ENCODE results near the gene RNF181. TPM values are rescaled to one million over a fixed set of nuclear protein-coding genes. Genes with fewer than 3 reads are reported as not detected.

RNF181 gene
- total and polyA plus RNA-seq, 2 of the 8 experiments (the other 6 are each of a cell fraction or from before 2014, with no cell fraction given), result 97.2 to 514 TPM

DNA sequence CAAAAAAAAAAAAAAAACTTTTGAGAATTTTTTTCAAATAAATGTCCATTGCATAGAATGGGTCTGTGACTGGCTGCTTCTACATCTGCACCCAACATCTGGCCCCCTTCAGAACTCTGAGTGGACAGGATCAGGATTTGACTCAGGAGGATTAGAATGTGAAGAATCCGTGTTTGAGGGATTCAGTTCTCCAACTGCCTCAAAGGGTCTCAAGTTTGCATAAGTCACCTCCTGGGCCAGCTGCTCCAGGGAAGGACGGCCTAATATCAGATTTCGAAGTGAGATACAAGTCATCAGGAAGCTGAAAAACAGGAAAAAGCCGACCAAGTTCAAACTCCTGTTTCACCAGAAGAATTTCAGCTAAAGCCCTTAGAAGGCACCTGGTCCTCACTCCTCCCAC is 45.7 kb upstream of the RNF181 start:
- Histone ChIP-seq H3K4ac (replicated peaks; ENCODE audit: insufficient read length, low read depth, low read length) (no peak overlapping the region), H3K23ac (ENCODE audit: insufficient read length) (no peak overlapping the region), H4K5ac (ENCODE audit: insufficient read length, low read depth, low read length) (no peak overlapping the region), H3K18ac (ENCODE audit: extremely low read depth, low read length) (no peak overlapping the region), H3K56ac (replicated peaks; ENCODE audit: insufficient read length, low read depth, low read length) (no peak overlapping the region), H3K4me2 (ENCODE audit: insufficient read depth in 1 of 2, low read depth in 2 of 2, low read length in 2 of 2) (no peak overlapping the region), H3K9ac (replicated peaks in 1 of 4; ENCODE audit: extremely low read depth in 1 of 4, low read depth in 3 of 4, low read length in 3 of 4) (no peak overlapping the region), H2BK15ac (ENCODE audit: low read length) (no peak overlapping the region), H3K27ac (ENCODE audit: low read depth, low read length) (no peak overlapping the region), H3K79me2 (ENCODE audit: control insufficient read depth in 1 of 2, insufficient read depth in 2 of 2, low read length in 2 of 2) (no peaks in the 10 kb centered on the region), H2BK5ac (ENCODE audit: low read depth, low read length) (no peak overlapping the region), H2AK5ac (ENCODE audit: low read depth, low read length) (no peak overlapping the region), H4K91ac (replicated peaks; ENCODE audit: insufficient read length, low read length) (no peak overlapping the region), H4K8ac (ENCODE audit: extremely low read depth, insufficient read depth, low read length) (no peak overlapping the region), H3K4me3 (ENCODE audit: extremely low read depth in 1 of 4, insufficient read depth in 2 of 4, low read depth in 3 of 4, low read length in 4 of 4) (no peak overlapping the region), H4K20me1 (replicated peaks in 1 of 2; ENCODE audit: control insufficient read depth in 1 of 2, insufficient read depth in 2 of 2, low read length in 2 of 2) (peaks cover 2 to 3% of the 10 kb centered on the region in 2 experiments), H2BK12ac (ENCODE audit: low read depth, low read length) (no peak overlapping the region), H2BK120ac (replicated peaks; ENCODE audit: low read depth, low read length) (no peak overlapping the region), H3K79me1 (ENCODE audit: low read depth, low read length) (no peaks in the 10 kb centered on the region), H3K36me3 (ENCODE audit: control insufficient read depth in 2 of 4, insufficient read depth in 4 of 4, low read length in 3 of 4) (peaks cover 18 to 46% (median 32%) of the 10 kb centered on the region in 4 experiments), H3K27me3 (replicated peaks in 1 of 4; ENCODE audit: control insufficient read depth in 3 of 4, extremely low read depth in 1 of 4, insufficient read depth in 3 of 4, low read length in 3 of 4) (no peaks in the 10 kb centered on the region), H2AFZ (ENCODE audit: low read length) (no peak overlapping the region), H3K23me2 (ENCODE audit: low read depth, low read length) (no peaks in the 10 kb centered on the region), H3K9me3 (ENCODE audit: insufficient read depth in 2 of 2, low read depth in 1 of 2, low read length in 1 of 2) (no peaks in the 10 kb centered on the region), H2BK20ac (ENCODE audit: low read length) (no peak overlapping the region), H3K4me1 (replicated peaks in 1 of 4; ENCODE audit: control insufficient read depth in 3 of 4, insufficient read depth in 4 of 4, low read length in 3 of 4) (peaks cover 0 to 2% (median 0%) of the 10 kb centered on the region in 4 experiments; a peak in 1 of 7 replicates), H3K14ac (ENCODE audit: insufficient read length) (no peak overlapping the region)
- DNase-seq (ENCODE audit: low read depth in 1 of 2, low spot score in 2 of 2), result no peak
- no peak for FAIRE-seq
- 77% methylated on average over 4 of the region's 4 CpGs; no CpG with 5 or more reads in 1 of the 2 experiments for WGBS, 2 experiments (ENCODE audit: extremely low coverage in 1 of 2, insufficient coverage in 1 of 2, insufficient read length in 1 of 2, insufficient replicate concordance in 2 of 2, low coverage in 1 of 2, low lambda C conversion rate in 2 of 2, missing lambda C conversion rate in 1 of 2)
- CTCF ChIA-PET (ENCODE audit: partially characterized antibody), result interaction anchor here (0.6 to 10.1 kb wide), 13 partner anchors 9 to 167 kb away, joined by 3 to 259 read pairs (median 4); partner anchors contain the start of genes GGCX, MAT2A and SH2D6
- no peak for TF ChIP-seq RXRA (IDR thresholded peaks at IDR 0.05; ENCODE audit: insufficient read depth, low read depth, low read length)
- no peak for TF ChIP-seq TAF7 (optimal IDR thresholded peaks at IDR 0.05; ENCODE audit: borderline replicate concordance, low read depth, low read length)
- POLR2A ChIA-PET (ENCODE audit: partially characterized antibody), result interaction anchor here (0.9 to 38.6 kb wide), 7 partner anchors 8 to 222 kb away, joined by 3 to 1889 read pairs (median 396); partner anchors contain the start of genes CAPG, ELMOD3, GGCX and MAT2A

Measured in H1 (cell line).